ENCODE results near the gene SLC22A16.

Gene SLC22A16

GRCh38 chr6:110446405-110446804, 30.0 kb downstream of the SLC22A16 start:
- H3K9me3 Mint-ChIP-seq (ENCODE audit: low read depth), result no peaks in the 10 kb centered on the region
- no peak overlapping the region for H3K4me3 Mint-ChIP-seq
- no peak overlapping the region for H3K27ac Mint-ChIP-seq
- no peaks in the 10 kb centered on the region for H3K36me3 Mint-ChIP-seq
- H3K27me3 Mint-ChIP-seq, result no peaks in the 10 kb centered on the region
- H3K4me1 Mint-ChIP-seq (ENCODE audit: low read depth), result no peaks in the 10 kb centered on the region

GRCh38 chr6:110440026-110440425, 36.4 kb downstream of the SLC22A16 start:
- H3K27ac Mint-ChIP-seq, result no peak overlapping the region
- no peak overlapping the region for H3K4me3 Mint-ChIP-seq
- no peaks in the 10 kb centered on the region for H3K36me3 Mint-ChIP-seq
- no peaks in the 10 kb centered on the region for H3K9me3 Mint-ChIP-seq (ENCODE audit: low read depth)
- no peaks in the 10 kb centered on the region for H3K4me1 Mint-ChIP-seq (ENCODE audit: low read depth)
- H3K27me3 Mint-ChIP-seq, result peaks cover 4% of the 10 kb centered on the region

GRCh38 chr6:110439356-110439755, 37.1 kb downstream of the SLC22A16 start:
- Mint-ChIP-seq H3K4me1 (ENCODE audit: low read depth) (no peaks in the 10 kb centered on the region), H3K27ac (no peak overlapping the region), H3K9me3 (ENCODE audit: low read depth) (no peaks in the 10 kb centered on the region), H3K27me3 (peaks cover 4% of the 10 kb centered on the region), H3K4me3 (no peak overlapping the region), H3K36me3 (no peaks in the 10 kb centered on the region)

DNA sequence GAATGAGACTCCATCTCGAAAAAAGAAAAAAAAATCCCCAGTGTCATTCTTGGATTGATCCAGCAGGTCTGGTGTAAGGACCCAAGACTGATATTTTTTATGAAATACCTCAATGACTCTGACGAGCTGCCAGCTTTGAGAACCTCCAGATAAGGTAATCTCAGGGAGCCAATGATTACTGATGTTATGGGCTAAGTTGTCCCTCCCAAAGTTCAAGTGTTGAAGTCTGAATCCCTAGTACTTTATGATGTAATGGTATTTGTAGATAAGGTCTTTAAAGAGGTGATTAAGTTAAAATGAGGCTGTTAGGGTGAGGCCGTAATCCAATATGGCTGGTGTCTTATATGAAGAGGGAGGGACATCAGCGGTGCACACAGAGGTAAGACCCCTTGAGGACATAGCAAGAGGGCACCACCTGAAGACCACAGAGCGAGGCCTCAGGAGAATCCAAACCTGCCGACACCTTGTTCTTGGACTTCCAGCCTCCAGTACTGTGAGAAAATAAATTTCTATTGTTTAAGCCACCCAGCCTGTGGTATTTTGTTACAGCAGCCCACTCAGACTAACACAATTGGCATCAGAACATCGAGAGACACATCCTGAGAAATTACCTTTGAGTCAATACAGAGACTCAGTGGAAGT, 41.3 kb downstream of the SLC22A16 start:
- H3K27me3 Mint-ChIP-seq, result peaks cover 3% of the 10 kb centered on the region
- H3K4me3 Mint-ChIP-seq, result no peak overlapping the region
- no peak overlapping the region for H3K27ac Mint-ChIP-seq
- H3K9me3 Mint-ChIP-seq (ENCODE audit: low read depth), result no peaks in the 10 kb centered on the region
- H3K36me3 Mint-ChIP-seq, result no peaks in the 10 kb centered on the region
- no peaks in the 10 kb centered on the region for H3K4me1 Mint-ChIP-seq (ENCODE audit: low read depth)

DNA sequence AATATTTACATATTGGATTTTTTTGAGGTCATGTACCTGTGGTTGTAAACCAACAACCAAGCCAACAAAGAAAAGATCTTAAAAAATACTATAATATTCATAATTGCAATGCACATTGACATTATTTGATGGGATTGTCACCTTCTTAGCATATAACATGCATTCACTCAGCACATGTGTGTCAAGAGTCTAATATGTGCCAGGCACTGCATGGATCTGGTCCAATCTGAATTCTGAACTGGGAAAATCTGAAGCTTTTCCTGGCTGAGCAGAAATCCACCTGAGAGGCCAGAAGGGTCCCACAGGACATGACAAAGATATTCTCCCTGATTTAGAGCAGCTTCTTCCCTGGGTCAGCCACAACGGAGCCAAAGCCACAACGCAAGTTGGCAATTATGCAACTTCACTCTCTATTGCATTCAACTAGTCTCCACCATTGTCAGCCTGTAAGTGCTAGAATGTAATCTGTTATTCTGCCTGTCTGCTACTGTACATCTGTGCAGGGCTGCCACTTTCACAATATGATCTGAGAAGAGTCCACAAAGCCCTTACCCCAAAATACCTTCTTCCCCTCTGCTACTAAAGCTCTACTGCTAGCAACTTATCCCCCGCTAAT, 44.0 kb downstream of the SLC22A16 start:
- Mint-ChIP-seq H3K9me3 (ENCODE audit: low read depth) (no peaks in the 10 kb centered on the region), H3K27me3 (peaks cover 3% of the 10 kb centered on the region), H3K27ac (no peak overlapping the region), H3K4me3 (no peak overlapping the region), H3K4me1 (ENCODE audit: low read depth) (no peaks in the 10 kb centered on the region), H3K36me3 (no peaks in the 10 kb centered on the region)

GRCh38 chr6:110430741-110431140, 45.7 kb downstream of the SLC22A16 start:
- H3K36me3 Mint-ChIP-seq, result no peaks in the 10 kb centered on the region
- H3K4me3 Mint-ChIP-seq, result no peak overlapping the region
- no peaks in the 10 kb centered on the region for H3K9me3 Mint-ChIP-seq (ENCODE audit: low read depth)
- no peaks in the 10 kb centered on the region for H3K4me1 Mint-ChIP-seq (ENCODE audit: low read depth)
- H3K27ac Mint-ChIP-seq, result no peak overlapping the region
- H3K27me3 Mint-ChIP-seq, result peaks cover 6% of the 10 kb centered on the region

DNA sequence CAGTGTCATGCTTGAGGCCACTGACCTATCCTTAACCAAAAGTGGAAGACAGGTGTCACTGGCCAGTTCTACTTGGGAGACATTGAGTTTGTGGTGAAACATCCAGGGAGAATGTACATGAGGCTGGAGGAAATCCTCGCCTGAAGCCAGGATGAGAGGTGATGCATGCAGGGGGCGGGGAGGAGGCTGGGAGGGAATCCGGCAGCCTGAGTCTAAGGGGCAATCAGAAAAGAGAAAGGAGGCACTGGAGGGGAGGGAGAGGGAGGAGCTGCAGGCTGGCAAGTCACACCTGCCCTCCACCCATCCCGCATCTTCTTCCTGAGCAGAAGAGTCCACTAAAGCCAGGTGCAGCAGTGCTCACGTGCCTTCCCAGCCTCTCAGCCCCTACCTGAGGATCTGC, 46.2 kb downstream of the SLC22A16 start:
- Mint-ChIP-seq H3K27me3 (peaks cover 6% of the 10 kb centered on the region), H3K36me3 (no peaks in the 10 kb centered on the region), H3K4me1 (ENCODE audit: low read depth) (no peaks in the 10 kb centered on the region), H3K9me3 (ENCODE audit: low read depth) (no peaks in the 10 kb centered on the region), H3K4me3 (no peak overlapping the region), H3K27ac (no peak overlapping the region)

DNA sequence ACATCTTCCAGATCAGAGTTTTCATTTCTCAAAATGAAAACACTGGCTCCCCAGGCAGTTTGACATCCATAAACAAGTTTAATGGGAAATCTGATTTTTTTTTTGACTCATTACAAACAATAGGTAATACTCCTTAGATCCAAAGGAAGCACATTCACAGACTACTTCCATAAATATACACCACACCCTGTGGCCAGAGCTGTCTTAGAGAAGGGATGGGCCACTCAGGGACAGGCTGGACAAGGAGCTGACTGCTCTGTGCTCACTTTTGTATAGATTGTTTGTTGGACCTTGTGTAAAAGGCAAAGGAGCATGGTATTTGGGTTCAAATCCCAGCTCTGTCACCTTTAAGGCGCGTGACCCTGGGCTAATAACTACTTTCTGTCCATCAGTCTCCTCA, 48.3 kb downstream of the SLC22A16 start:
- Mint-ChIP-seq H3K4me3 (no peak overlapping the region), H3K27me3 (peaks cover 13% of the 10 kb centered on the region), H3K36me3 (no peaks in the 10 kb centered on the region), H3K9me3 (ENCODE audit: low read depth) (no peaks in the 10 kb centered on the region), H3K4me1 (ENCODE audit: low read depth) (no peaks in the 10 kb centered on the region), H3K27ac (no peak overlapping the region)

DNA sequence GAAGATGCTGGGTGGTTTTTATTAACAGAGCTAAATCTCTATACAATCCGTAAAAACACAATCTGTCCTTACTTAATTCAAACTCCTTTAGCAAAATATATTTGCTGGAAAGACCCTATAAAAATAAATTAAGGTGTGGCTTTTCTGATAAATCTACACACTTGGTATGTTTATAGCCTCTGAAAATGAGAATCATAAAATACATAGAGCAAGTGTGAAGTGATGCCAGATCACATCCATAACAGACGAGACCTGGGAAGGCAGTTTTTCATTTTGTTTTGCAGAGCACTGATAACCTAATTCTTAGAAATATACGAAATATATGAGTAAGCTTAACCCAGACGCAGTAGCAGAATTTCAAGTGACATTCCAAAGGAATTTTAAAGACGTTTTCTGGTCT, 50.6 kb downstream of the SLC22A16 start:
- peaks cover 8% of the 10 kb centered on the region for H3K9me3 Mint-ChIP-seq (ENCODE audit: low read depth)
- H3K27ac Mint-ChIP-seq, result no peak overlapping the region
- H3K4me3 Mint-ChIP-seq, result no peak overlapping the region
- H3K27me3 Mint-ChIP-seq, result peaks cover 22% of the 10 kb centered on the region
- H3K4me1 Mint-ChIP-seq (ENCODE audit: low read depth), result no peaks in the 10 kb centered on the region
- peaks cover 2% of the 10 kb centered on the region for H3K36me3 Mint-ChIP-seq

DNA sequence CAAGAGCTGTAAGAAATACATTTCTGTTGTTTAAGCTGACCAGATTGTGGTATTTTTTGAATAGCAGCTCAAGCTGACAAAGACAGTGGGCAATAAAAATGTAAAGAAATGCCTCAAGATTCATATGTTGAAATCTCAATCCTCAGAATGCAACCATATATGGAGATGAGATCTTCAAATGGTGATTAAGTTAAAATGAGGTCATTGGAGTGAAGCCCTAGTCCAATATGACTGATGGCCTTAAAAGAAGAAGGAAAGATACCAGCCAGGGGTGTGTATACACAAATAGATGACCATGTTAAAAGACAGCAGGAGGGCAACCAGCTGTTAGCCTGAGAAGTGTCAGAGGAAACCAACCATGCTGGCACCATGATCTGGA, 54.0 kb downstream of the SLC22A16 start:
- H3K4me3 Mint-ChIP-seq, result no peak overlapping the region
- peaks cover 2% of the 10 kb centered on the region for H3K36me3 Mint-ChIP-seq
- peaks cover 24% of the 10 kb centered on the region for H3K27me3 Mint-ChIP-seq
- no peaks in the 10 kb centered on the region for H3K4me1 Mint-ChIP-seq (ENCODE audit: low read depth)
- peaks cover 8% of the 10 kb centered on the region for H3K9me3 Mint-ChIP-seq (ENCODE audit: low read depth)
- no peak overlapping the region for H3K27ac Mint-ChIP-seq

GRCh38 chr6:110421749-110422443, 54.5 kb downstream of the SLC22A16 start:
- H3K36me3 Mint-ChIP-seq, result peaks cover 2% of the 10 kb centered on the region
- no peaks in the 10 kb centered on the region for H3K4me1 Mint-ChIP-seq (ENCODE audit: low read depth)
- H3K4me3 Mint-ChIP-seq, result no peak overlapping the region
- H3K9me3 Mint-ChIP-seq (ENCODE audit: low read depth), result peaks cover 8% of the 10 kb centered on the region
- H3K27ac Mint-ChIP-seq, result no peak overlapping the region
- H3K27me3 Mint-ChIP-seq, result peaks cover 24% of the 10 kb centered on the region

GRCh38 chr6:110419028-110419739, 57.2 kb downstream of the SLC22A16 start:
- Mint-ChIP-seq H3K4me3 (no peak overlapping the region), H3K27me3 (peaks cover 17% of the 10 kb centered on the region), H3K4me1 (ENCODE audit: low read depth) (peaks cover 2% of the 10 kb centered on the region), H3K9me3 (ENCODE audit: low read depth) (peaks cover 8% of the 10 kb centered on the region), H3K36me3 (peaks cover 2% of the 10 kb centered on the region), H3K27ac (no peak overlapping the region)

DNA sequence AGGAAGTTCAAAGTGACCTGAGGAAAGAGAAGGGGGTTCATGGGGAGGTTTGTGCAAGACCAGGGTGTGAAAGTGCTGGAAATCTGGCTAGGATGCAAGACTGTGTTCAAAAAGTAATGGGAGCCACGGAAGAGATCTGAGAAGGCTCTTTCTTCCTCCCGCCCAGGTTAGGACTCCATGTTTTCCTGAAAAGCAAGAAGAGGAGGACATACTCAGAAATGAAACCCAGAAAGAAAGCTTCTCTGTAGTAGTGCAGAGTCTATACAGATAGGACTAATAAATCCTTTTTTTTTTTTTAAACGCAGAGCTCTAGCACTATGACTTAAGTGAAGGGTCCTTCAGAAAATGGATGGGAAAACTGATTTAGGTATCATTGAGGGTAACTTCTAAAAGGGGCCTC, 57.8 kb downstream of the SLC22A16 start:
- Mint-ChIP-seq H3K27me3 (peaks cover 14% of the 10 kb centered on the region), H3K4me3 (no peak overlapping the region), H3K27ac (no peak overlapping the region), H3K36me3 (peaks cover 2% of the 10 kb centered on the region), H3K9me3 (ENCODE audit: low read depth) (peaks cover 8% of the 10 kb centered on the region), H3K4me1 (ENCODE audit: low read depth) (peaks cover 2% of the 10 kb centered on the region)

- Mint-ChIP-seq H3K27ac (no peak within 1 kb of the TSS), H3K4me3 (no peak within 1 kb of the TSS)
These were observed 61.1 kb downstream of the SLC22A16 start, which contains the start of gene DDO for GRCh38 chr6:110415086-110415916. Gene DDO, minus strand, starts transcription at chr6:110415575. Its CDS starts 2,113 bp downstream, at chr6:110413462.

More at GRCh38 chr6:110415086-110415916, 61.1 kb downstream of the SLC22A16 start, which contains the start of gene DDO:
- Mint-ChIP-seq H3K36me3 (no peaks in the 10 kb centered on the region), H3K9me3 (ENCODE audit: low read depth) (no peaks in the 10 kb centered on the region), H3K27me3 (peaks cover 5% of the 10 kb centered on the region), H3K4me1 (ENCODE audit: low read depth) (peaks cover 2% of the 10 kb centered on the region)

All from activated naive CD8-positive, alpha-beta T cell (primary cell).